ENCODE data around the gene KHDC4.
A peak's percentile ranks its signal among the peaks of the same experiment; 100 is the strongest.

Gene KHDC4

DNA sequence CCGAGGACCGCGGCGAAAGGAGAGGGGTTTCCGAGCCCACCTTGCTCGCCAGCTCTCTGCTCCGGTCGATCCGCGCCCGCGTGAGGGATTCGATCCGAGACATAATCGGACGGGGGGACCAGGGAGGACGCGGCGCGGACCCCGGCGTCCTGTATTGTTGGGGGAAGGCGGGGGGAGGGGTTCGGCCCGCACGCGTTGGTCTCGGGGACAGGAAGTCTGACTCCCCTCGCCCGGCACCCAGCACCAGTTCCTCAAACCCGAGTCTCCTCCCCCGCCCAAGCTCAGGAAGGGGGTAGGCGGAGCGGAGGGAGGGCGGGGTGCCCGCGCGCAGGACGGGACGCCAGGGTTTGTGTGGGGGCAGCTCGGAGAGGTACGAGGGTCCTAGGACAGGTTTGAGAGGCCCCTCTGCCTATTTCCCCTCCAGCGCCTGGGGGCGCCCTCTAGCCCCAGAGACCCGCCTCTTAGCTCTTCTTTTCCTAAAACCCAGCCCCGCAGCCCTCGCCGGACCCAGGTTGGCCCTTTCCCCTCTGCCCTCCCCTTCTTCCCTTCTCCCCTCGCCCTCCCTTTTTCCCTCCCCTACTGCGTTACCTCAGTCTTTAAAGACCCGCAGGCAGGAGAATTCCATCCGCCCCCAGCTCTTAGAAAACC lies 44.2 kb upstream of the KHDC4 start, which contains the start of gene ARHGEF2 (continued):
- TF ChIP-seq, protein P1, sequence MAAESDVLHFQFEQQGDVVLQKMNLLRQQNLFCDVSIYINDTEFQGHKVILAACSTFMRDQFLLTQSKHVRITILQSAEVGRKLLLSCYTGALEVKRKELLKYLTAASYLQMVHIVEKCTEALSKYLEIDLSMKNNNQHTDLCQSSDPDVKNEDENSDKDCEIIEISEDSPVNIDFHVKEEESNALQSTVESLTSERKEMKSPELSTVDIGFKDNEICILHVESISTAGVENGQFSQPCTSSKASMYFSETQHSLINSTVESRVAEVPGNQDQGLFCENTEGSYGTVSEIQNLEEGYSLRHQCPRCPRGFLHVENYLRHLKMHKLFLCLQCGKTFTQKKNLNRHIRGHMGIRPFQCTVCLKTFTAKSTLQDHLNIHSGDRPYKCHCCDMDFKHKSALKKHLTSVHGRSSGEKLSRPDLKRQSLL (tag by site-specific recombination; IDR thresholded peaks at IDR 0.05): no peak
- TF ChIP-seq ZNF266 (tag by site-specific recombination; IDR thresholded peaks at IDR 0.05; ENCODE audit: low read depth) (no peak), ZFP3 (tag by site-specific recombination; IDR thresholded peaks at IDR 0.05; ENCODE audit: low read depth) (no peak), ZNF2 (tag by site-specific recombination; IDR thresholded peaks at IDR 0.05) (no peak), ZNF610 (tag by site-specific recombination; IDR thresholded peaks at IDR 0.05; ENCODE audit: borderline replicate concordance) (no peak)
- TF ChIP-seq, protein P2, sequence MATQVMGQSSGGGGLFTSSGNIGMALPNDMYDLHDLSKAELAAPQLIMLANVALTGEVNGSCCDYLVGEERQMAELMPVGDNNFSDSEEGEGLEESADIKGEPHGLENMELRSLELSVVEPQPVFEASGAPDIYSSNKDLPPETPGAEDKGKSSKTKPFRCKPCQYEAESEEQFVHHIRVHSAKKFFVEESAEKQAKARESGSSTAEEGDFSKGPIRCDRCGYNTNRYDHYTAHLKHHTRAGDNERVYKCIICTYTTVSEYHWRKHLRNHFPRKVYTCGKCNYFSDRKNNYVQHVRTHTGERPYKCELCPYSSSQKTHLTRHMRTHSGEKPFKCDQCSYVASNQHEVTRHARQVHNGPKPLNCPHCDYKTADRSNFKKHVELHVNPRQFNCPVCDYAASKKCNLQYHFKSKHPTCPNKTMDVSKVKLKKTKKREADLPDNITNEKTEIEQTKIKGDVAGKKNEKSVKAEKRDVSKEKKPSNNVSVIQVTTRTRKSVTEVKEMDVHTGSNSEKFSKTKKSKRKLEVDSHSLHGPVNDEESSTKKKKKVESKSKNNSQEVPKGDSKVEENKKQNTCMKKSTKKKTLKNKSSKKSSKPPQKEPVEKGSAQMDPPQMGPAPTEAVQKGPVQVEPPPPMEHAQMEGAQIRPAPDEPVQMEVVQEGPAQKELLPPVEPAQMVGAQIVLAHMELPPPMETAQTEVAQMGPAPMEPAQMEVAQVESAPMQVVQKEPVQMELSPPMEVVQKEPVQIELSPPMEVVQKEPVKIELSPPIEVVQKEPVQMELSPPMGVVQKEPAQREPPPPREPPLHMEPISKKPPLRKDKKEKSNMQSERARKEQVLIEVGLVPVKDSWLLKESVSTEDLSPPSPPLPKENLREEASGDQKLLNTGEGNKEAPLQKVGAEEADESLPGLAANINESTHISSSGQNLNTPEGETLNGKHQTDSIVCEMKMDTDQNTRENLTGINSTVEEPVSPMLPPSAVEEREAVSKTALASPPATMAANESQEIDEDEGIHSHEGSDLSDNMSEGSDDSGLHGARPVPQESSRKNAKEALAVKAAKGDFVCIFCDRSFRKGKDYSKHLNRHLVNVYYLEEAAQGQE (tag by site-specific recombination; IDR thresholded peaks at IDR 0.05): no peak
- TF ChIP-seq, protein P3, sequence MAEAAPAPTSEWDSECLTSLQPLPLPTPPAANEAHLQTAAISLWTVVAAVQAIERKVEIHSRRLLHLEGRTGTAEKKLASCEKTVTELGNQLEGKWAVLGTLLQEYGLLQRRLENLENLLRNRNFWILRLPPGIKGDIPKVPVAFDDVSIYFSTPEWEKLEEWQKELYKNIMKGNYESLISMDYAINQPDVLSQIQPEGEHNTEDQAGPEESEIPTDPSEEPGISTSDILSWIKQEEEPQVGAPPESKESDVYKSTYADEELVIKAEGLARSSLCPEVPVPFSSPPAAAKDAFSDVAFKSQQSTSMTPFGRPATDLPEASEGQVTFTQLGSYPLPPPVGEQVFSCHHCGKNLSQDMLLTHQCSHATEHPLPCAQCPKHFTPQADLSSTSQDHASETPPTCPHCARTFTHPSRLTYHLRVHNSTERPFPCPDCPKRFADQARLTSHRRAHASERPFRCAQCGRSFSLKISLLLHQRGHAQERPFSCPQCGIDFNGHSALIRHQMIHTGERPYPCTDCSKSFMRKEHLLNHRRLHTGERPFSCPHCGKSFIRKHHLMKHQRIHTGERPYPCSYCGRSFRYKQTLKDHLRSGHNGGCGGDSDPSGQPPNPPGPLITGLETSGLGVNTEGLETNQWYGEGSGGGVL (tag by site-specific recombination; IDR thresholded peaks at IDR 0.05): peak; percentile 99

DNA sequence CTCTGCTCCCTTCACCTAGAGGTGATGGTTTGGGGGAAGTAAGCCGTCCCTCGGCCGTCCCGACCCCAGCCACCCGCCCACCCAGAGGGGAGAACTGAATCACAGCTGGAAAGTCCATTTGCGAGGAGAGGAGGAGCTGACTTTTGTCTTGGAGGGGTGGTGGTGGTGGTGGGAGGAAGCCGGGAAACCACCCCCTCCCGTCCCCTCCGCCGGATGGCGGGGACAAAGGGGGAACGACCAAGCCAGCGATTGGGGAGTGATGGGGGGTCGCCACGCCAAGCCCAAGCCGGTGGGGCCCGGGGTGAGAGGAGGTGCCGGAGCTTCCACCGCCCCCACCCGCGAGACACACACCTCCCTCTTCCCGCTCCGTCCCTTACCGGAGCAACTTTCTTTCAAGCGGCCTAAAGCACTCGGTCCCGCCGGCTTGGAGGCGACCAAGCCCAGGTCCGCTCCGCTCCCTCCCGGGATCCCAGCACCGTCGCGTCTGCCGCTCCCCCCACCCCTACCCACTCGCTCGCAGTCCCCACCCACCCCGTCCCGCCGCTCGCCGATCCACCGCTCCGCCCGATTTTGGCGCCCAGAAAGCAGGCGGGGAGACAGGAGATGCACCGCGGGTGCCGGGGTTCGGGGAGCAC lies 43.6 kb upstream of the KHDC4 start:
- Histone ChIP-seq H3K9me3 (ENCODE audit: control insufficient read depth, insufficient read depth, low read depth, low read length) (no peaks in the 10 kb centered on the region), H3K36me3 (ENCODE audit: control insufficient read depth in 2 of 2, insufficient read depth in 1 of 2, low read length in 2 of 2) (peaks cover 0 to 4% of the 10 kb centered on the region in 2 experiments; a peak in 2 of 3 replicates), H3K4me1 (ENCODE audit: control insufficient read depth, insufficient read depth, low read length) (peaks cover 36% of the 10 kb centered on the region), H3K27ac (ENCODE audit: extremely low read depth, low read depth, low read length) (peak overlapping the region; percentile 97), H3K4me3 (ENCODE audit: low read depth, low read length) (peak overlapping the region; percentile 91)
- CTCF ChIA-PET: interaction anchor here (0.6 to 4.7 kb wide), 13 partner anchors 9 to 527 kb away, joined by 3 to 45 read pairs (median 4); partner anchors contain the start of gene RXFP4
- POLR2A ChIA-PET: interaction anchor here (0.6 to 4.4 kb wide), 16 partner anchors 10 to 309 kb away, joined by 3 to 28 read pairs (median 3); partner anchors contain the start of genes KHDC4, RXFP4 and SYT11
- TF ChIP-seq, protein P4, sequence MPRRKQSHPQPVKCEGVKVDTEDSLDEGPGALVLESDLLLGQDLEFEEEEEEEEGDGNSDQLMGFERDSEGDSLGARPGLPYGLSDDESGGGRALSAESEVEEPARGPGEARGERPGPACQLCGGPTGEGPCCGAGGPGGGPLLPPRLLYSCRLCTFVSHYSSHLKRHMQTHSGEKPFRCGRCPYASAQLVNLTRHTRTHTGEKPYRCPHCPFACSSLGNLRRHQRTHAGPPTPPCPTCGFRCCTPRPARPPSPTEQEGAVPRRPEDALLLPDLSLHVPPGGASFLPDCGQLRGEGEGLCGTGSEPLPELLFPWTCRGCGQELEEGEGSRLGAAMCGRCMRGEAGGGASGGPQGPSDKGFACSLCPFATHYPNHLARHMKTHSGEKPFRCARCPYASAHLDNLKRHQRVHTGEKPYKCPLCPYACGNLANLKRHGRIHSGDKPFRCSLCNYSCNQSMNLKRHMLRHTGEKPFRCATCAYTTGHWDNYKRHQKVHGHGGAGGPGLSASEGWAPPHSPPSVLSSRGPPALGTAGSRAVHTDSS (tag by site-specific recombination; IDR thresholded peaks at IDR 0.05): no peak
- TF ChIP-seq, protein P5, sequence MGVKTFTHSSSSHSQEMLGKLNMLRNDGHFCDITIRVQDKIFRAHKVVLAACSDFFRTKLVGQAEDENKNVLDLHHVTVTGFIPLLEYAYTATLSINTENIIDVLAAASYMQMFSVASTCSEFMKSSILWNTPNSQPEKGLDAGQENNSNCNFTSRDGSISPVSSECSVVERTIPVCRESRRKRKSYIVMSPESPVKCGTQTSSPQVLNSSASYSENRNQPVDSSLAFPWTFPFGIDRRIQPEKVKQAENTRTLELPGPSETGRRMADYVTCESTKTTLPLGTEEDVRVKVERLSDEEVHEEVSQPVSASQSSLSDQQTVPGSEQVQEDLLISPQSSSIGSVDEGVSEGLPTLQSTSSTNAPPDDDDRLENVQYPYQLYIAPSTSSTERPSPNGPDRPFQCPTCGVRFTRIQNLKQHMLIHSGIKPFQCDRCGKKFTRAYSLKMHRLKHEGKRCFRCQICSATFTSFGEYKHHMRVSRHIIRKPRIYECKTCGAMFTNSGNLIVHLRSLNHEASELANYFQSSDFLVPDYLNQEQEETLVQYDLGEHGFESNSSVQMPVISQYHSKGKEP (tag by site-specific recombination; IDR thresholded peaks at IDR 0.05): no peak
- no peak for TF ChIP-seq SETDB1 (IDR thresholded peaks at IDR 0.05; ENCODE audit: insufficient read length, low read length)
- no peak; the same call in 1 of the 2 replicates for TF ChIP-seq KLF8 (tag by site-specific recombination; IDR thresholded peaks at IDR 0.05)
- TF ChIP-seq, protein P6, sequence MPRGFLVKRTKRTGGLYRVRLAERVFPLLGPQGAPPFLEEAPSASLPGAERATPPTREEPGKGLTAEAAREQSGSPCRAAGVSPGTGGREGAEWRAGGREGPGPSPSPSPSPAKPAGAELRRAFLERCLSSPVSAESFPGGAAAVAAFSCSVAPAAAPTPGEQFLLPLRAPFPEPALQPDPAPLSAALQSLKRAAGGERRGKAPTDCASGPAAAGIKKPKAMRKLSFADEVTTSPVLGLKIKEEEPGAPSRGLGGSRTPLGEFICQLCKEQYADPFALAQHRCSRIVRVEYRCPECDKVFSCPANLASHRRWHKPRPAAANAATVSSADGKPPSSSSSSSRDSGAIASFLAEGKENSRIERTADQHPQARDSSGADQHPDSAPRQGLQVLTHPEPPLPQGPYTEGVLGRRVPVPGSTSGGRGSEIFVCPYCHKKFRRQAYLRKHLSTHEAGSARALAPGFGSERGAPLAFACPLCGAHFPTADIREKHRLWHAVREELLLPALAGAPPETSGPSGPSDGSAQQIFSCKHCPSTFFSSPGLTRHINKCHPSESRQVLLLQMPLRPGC (tag by site-specific recombination; IDR thresholded peaks at IDR 0.05): no peak
- TF ChIP-seq, protein P7, sequence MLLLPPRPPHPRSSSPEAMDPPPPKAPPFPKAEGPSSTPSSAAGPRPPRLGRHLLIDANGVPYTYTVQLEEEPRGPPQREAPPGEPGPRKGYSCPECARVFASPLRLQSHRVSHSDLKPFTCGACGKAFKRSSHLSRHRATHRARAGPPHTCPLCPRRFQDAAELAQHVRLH (tag by site-specific recombination; IDR thresholded peaks at IDR 0.05): no peak
- TF ChIP-seq TCF7L2 (IDR thresholded peaks at IDR 0.05; ENCODE audit: borderline replicate concordance, low read depth, low read length): no peak
- TF ChIP-seq ZFHX2 (tag by site-specific recombination; conservative IDR thresholded peaks at IDR 0.05): peak; percentile 78
- TF ChIP-seq ZNF302 (tag by site-specific recombination; IDR thresholded peaks at IDR 0.05; ENCODE audit: low read depth): no peak
- TF ChIP-seq ZNF585B (tag by site-specific recombination; IDR thresholded peaks at IDR 0.05): no peak
- no peak for TF ChIP-seq ZFP41 (tag by site-specific recombination; IDR thresholded peaks at IDR 0.05; ENCODE audit: borderline replicate concordance)
- no peak for TF ChIP-seq ZNF274 (IDR thresholded peaks at IDR 0.05; ENCODE audit: low read length)
- no peak for TF ChIP-seq ZNF274 (tag by site-specific recombination; IDR thresholded peaks at IDR 0.05; ENCODE audit: borderline replicate concordance)
- no peak for TF ChIP-seq ZNF146 (tag by site-specific recombination; IDR thresholded peaks at IDR 0.05)
- TF ChIP-seq ZNF140 (tag by site-specific recombination; IDR thresholded peaks at IDR 0.05): no peak

Data from HEK293 (cell line).